ENCODE results near the gene RSPH9. TPM values are rescaled to one million over a fixed set of nuclear protein-coding genes. Genes with fewer than 3 reads are reported as not detected.

Gene RSPH9
- total RNA-seq, 1 donor from 2014 or later = 0.22 TPM

- Mint-ChIP-seq H3K4me1 (ENCODE audit: low read depth) (peaks cover 15% of the 10 kb centered on the region), H3K36me3 (ENCODE audit: low read depth) (peaks cover 14% of the 10 kb centered on the region), H3K4me3 (ENCODE audit: unreplicated experiment) (no peak overlapping the region), H3K27ac (ENCODE audit: unreplicated experiment) (peak overlapping the region; percentile 27), H3K27me3 (ENCODE audit: low read depth) (no peaks in the 10 kb centered on the region), H3K9me3 (ENCODE audit: low read depth) (no peaks in the 10 kb centered on the region)
- TF ChIP-seq CTCF (IDR thresholded peaks at IDR 0.05) = no peak
- no peak for DNase-seq (ENCODE audit: low spot score)
These were observed 36.0 kb upstream of the RSPH9 start for GRCh38 chr6:43608807-43609206.

GRCh38 chr6:43609402-43609801 is 35.4 kb upstream of the RSPH9 start:
- TF ChIP-seq CTCF (IDR thresholded peaks at IDR 0.05) = no peak
- Mint-ChIP-seq H3K27ac (ENCODE audit: unreplicated experiment) (no peak overlapping the region), H3K9me3 (ENCODE audit: low read depth) (no peaks in the 10 kb centered on the region), H3K27me3 (ENCODE audit: low read depth) (no peaks in the 10 kb centered on the region), H3K36me3 (ENCODE audit: low read depth) (peaks cover 12% of the 10 kb centered on the region), H3K4me3 (ENCODE audit: unreplicated experiment) (no peak overlapping the region), H3K4me1 (ENCODE audit: low read depth) (peaks cover 11% of the 10 kb centered on the region)
- no peak for DNase-seq (ENCODE audit: low spot score)

GRCh38 chr6:43610431-43610830 is 34.4 kb upstream of the RSPH9 start:
- Mint-ChIP-seq H3K27ac (ENCODE audit: unreplicated experiment) (peak overlapping the region; percentile 70), H3K36me3 (ENCODE audit: low read depth) (peaks cover 9% of the 10 kb centered on the region), H3K9me3 (ENCODE audit: low read depth) (no peaks in the 10 kb centered on the region), H3K4me1 (ENCODE audit: low read depth) (peaks cover 11% of the 10 kb centered on the region), H3K4me3 (ENCODE audit: unreplicated experiment) (no peak overlapping the region), H3K27me3 (ENCODE audit: low read depth) (no peaks in the 10 kb centered on the region)
- DNase-seq (ENCODE audit: low spot score) = peak; percentile 33
- TF ChIP-seq CTCF (IDR thresholded peaks at IDR 0.05) = no peak

- H3K36me3 Mint-ChIP-seq (ENCODE audit: low read depth) = peaks cover 7% of the 10 kb centered on the region
- H3K27ac Mint-ChIP-seq (ENCODE audit: unreplicated experiment) = peak overlapping the region; percentile 14
- no peaks in the 10 kb centered on the region for H3K9me3 Mint-ChIP-seq (ENCODE audit: low read depth)
These were observed 31.0 kb upstream of the RSPH9 start for GRCh38 chr6:43613721-43614395.

GRCh38 chr6:43614396-43614730 is 30.5 kb upstream of the RSPH9 start:
- H3K27me3 Mint-ChIP-seq (ENCODE audit: low read depth) = no peaks in the 10 kb centered on the region

More at GRCh38 chr6:43613721-43614395, 31.0 kb upstream of the RSPH9 start:
- Mint-ChIP-seq H3K4me1 (ENCODE audit: low read depth) (peaks cover 2% of the 10 kb centered on the region), H3K4me3 (ENCODE audit: unreplicated experiment) (no peak overlapping the region), H3K27me3 (ENCODE audit: low read depth) (no peaks in the 10 kb centered on the region)
- no peak for TF ChIP-seq CTCF (IDR thresholded peaks at IDR 0.05)
- DNase-seq (ENCODE audit: low spot score) = peak; percentile 15

More at GRCh38 chr6:43614396-43614730, 30.5 kb upstream of the RSPH9 start:
- Mint-ChIP-seq H3K36me3 (ENCODE audit: low read depth) (peaks cover 8% of the 10 kb centered on the region), H3K4me1 (ENCODE audit: low read depth) (no peaks in the 10 kb centered on the region), H3K9me3 (ENCODE audit: low read depth) (no peaks in the 10 kb centered on the region), H3K27ac (ENCODE audit: unreplicated experiment) (no peak overlapping the region), H3K4me3 (ENCODE audit: unreplicated experiment) (no peak overlapping the region)
- no peak for TF ChIP-seq CTCF (IDR thresholded peaks at IDR 0.05)
- DNase-seq (ENCODE audit: low spot score) = no peak
